Suprapubic skin (tissue), 4 donors: ENCODE data around the gene OR8U1. TPM values are rescaled to one million over a fixed set of nuclear protein-coding genes. Genes with fewer than 3 reads are reported as not detected.

ENCODE experiments used
- DNase-seq, 2 donors: peaks; one replicate each; pipeline ENCODE4 v3.0.0-alpha.2; 2019; ENCODE audit warnings: low spot score in 2 of 2
- H3K27ac ChIP-seq: fragments of 200-600 bp; sonication (generic); one replicate; pipeline ENCODE4 v1.5.1; 2019
- H3K27me3 ChIP-seq: fragments of 200-600 bp; sonication (generic); one replicate; pipeline ENCODE4 v1.5.1; 2019
- H3K36me3 ChIP-seq: fragments of 200-600 bp; sonication (generic); one replicate; pipeline ENCODE4 v1.5.1; 2019
- H3K4me1 ChIP-seq: fragments of 200-600 bp; sonication (generic); one replicate; pipeline ENCODE4 v1.5.1; 2019
- H3K4me3 ChIP-seq: fragments of 200-600 bp; sonication (generic); one replicate; pipeline ENCODE4 v1.5.1; 2019; ENCODE audit warnings: mild to moderate bottlenecking
- H3K9me3 ChIP-seq: fragments of 200-600 bp; sonication (generic); one replicate; pipeline ENCODE4 v1.5.1; 2019
- EP300 ChIP-seq: sonication (generic); formaldehyde crosslinking; IDR thresholded peaks from one replicate; pipeline ENCODE4 v1.6.1; 2017; ENCODE audit warnings: antibody characterized with exemption
- POLR2A ChIP-seq, 2 donors: fragments of 450-650 bp; IDR thresholded peaks; one replicate each; pipeline ENCODE4 v1.6.1; 2017; ENCODE audit warnings: antibody characterized with exemption in 2 of 2, mild to moderate bottlenecking in 2 of 2, moderate library complexity in 2 of 2
- POLR2AphosphoS5 ChIP-seq, 3 donors: sonication (generic); formaldehyde crosslinking; IDR thresholded peaks; one replicate each; pipeline ENCODE4 v1.6.1; 2017; ENCODE audit warnings: antibody characterized with exemption in 3 of 3
- WGBS: methylation state at CpG from one replicate; pipeline ENCODE4 v1.1.5; 2018; 5-methylcytosine and 5-hydroxymethylcytosine counted together
- total RNA-seq, 4 donors: library from RNA; depleted of rRNA; stranded (reverse); fragments of >200 nt; gene quantifications; one replicate each; pipeline ENCODE4 v1.1.0, GENCODE V29; 2016
- TF ChIP-seq, protein P1 (sequence below), 2 donors: fragments of 200-600 bp in 1 of 2; fragments of 450-650 bp in 1 of 2; sonication (generic) in 1 of 2; IDR thresholded peaks; one replicate each; pipeline ENCODE4 v1.5.1; 2016 to 2019; ENCODE audit warnings: antibody characterized with exemption in 2 of 2, mild to moderate bottlenecking in 1 of 2, moderate library complexity in 1 of 2

OR8U1 gene
- total RNA-seq: not detected

DNA sequence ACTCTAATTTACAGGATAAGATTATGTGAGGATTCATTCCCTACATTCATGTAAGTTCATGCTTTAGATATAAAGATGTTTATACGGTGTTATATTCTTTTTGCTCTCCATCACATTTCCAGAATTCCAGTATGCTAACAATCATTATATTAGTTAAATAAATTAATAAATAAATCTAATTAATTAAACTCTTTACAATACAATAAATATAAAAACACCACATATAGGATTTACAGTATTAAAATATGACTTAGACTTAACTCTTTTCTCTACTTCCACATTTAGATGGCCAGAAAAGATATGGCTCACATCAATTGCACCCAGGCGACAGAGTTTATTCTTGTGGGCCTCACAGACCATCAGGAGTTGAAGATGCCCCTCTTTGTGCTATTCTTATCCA, at the start of gene OR8U1:
OR8U1 (plus strand) TSS at position 301 of the 400 bp plus-strand sequence; CDS start at position 301, 0 bp downstream.
- Histone ChIP-seq H3K4me1 (no peaks in the 10 kb centered on the region), H3K36me3 (no peaks in the 10 kb centered on the region), H3K27me3 (no peaks in the 10 kb centered on the region), H3K9me3 (no peaks in the 10 kb centered on the region), H3K27ac (no peak within 1 kb of the TSS), H3K4me3 (no peak within 1 kb of the TSS)
- TF ChIP-seq, protein P1, sequence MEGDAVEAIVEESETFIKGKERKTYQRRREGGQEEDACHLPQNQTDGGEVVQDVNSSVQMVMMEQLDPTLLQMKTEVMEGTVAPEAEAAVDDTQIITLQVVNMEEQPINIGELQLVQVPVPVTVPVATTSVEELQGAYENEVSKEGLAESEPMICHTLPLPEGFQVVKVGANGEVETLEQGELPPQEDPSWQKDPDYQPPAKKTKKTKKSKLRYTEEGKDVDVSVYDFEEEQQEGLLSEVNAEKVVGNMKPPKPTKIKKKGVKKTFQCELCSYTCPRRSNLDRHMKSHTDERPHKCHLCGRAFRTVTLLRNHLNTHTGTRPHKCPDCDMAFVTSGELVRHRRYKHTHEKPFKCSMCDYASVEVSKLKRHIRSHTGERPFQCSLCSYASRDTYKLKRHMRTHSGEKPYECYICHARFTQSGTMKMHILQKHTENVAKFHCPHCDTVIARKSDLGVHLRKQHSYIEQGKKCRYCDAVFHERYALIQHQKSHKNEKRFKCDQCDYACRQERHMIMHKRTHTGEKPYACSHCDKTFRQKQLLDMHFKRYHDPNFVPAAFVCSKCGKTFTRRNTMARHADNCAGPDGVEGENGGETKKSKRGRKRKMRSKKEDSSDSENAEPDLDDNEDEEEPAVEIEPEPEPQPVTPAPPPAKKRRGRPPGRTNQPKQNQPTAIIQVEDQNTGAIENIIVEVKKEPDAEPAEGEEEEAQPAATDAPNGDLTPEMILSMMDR (IDR thresholded peaks at IDR 0.05): no peak
- no peak for TF ChIP-seq POLR2AphosphoS5 (IDR thresholded peaks at IDR 0.05)
- no peak for TF ChIP-seq POLR2A (IDR thresholded peaks at IDR 0.05)
- TF ChIP-seq EP300: no peak
- WGBS: 88% methylated on average over 2 of the region's 2 CpGs
- DNase-seq: no peak

DNA sequence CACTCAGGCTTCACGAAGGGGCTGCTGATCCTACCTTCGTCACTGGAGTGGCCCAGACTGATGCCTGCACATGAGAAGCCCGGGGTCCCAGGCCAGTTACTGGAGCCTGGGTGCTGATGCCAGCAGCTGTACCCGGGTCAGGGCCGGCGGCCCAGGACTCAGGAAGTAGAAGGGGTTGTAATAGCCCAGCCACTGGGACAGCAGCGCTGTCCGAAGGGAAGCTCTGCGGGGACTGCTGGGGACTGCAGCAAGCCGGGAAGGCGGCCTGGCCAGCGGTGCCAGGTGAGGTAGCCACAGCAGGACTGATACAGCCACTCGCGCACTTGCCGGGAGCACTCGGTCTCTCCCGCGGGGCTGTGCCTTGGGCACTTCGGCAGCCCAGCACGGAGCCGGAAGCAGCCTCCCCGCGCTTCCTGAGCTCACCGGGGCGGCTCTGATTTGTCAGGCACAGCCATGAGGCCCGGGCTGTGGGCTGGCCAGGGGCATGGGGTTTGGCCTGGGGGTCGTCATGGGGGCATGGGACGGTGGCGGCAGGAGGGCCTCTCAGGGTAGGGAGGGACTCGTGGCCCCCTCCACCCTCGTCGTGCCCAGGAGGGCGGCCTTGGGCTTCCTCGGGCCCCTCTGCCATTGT, 43.4 kb upstream of the OR8U1 start:
- TF ChIP-seq EP300: no peak
- TF ChIP-seq, protein P1 (IDR thresholded peaks at IDR 0.05): no peak
- no peak for TF ChIP-seq POLR2AphosphoS5 (IDR thresholded peaks at IDR 0.05)
- TF ChIP-seq POLR2A (IDR thresholded peaks at IDR 0.05): no peak
- Histone ChIP-seq H3K4me3 (no peak overlapping the region), H3K36me3 (no peaks in the 10 kb centered on the region), H3K27ac (no peak overlapping the region), H3K4me1 (no peaks in the 10 kb centered on the region), H3K27me3 (no peaks in the 10 kb centered on the region), H3K9me3 (no peaks in the 10 kb centered on the region)
- WGBS: 96% methylated on average over 29 of the region's 34 CpGs
- DNase-seq: no peak

DNA sequence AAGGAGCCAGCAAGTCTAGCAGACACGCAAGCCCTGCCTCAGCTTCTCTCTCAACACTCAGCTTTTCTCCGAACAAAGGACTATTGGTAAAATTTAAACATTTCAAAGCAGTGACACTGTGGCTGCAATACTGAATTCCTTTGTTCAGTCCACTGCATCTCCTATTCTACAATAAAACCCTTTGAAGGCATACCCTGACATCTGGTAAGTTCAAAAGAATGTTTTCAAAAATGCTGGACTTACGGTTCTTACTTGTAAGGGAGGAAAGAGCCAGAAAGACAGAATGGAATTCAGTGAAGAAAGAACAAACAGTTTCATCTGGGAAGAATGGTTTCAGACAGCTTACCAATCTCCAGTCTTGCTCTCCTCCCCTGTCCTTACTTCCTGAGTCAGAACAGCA, 42.3 kb upstream of the OR8U1 start:
- DNase-seq: no peak
- Histone ChIP-seq H3K4me3 (no peak overlapping the region), H3K9me3 (no peaks in the 10 kb centered on the region), H3K27ac (no peak overlapping the region), H3K4me1 (no peaks in the 10 kb centered on the region), H3K27me3 (no peaks in the 10 kb centered on the region), H3K36me3 (no peaks in the 10 kb centered on the region)
- TF ChIP-seq, protein P1 (IDR thresholded peaks at IDR 0.05): no peak
- TF ChIP-seq POLR2AphosphoS5 (IDR thresholded peaks at IDR 0.05): no peak
- no peak for TF ChIP-seq POLR2A (IDR thresholded peaks at IDR 0.05)
- no peak for TF ChIP-seq EP300
- 59% methylated on average over 3 of the region's 3 CpGs for WGBS

DNA sequence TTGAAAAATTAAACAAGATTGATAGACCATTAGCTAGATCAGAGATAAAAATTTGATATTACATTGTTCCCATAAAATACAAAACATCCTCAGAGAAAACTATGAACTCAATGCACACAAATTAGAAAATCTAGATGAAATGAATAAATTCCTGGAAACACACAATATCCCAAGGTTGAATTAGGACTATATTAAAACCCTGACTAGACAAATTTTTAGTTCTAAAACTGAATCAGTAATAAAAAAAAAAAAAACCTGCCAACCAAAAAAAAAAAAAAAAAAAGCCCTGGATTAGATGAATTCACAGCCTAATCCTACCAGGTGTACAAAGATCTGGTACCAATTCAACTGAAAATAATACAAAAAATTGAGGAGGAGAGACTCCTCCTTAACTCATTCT, 35.1 kb upstream of the OR8U1 start:
- TF ChIP-seq EP300 (no peak), POLR2A (IDR thresholded peaks at IDR 0.05) (no peak), POLR2AphosphoS5 (IDR thresholded peaks at IDR 0.05) (no peak)
- TF ChIP-seq, protein P1 (IDR thresholded peaks at IDR 0.05): no peak

DNA sequence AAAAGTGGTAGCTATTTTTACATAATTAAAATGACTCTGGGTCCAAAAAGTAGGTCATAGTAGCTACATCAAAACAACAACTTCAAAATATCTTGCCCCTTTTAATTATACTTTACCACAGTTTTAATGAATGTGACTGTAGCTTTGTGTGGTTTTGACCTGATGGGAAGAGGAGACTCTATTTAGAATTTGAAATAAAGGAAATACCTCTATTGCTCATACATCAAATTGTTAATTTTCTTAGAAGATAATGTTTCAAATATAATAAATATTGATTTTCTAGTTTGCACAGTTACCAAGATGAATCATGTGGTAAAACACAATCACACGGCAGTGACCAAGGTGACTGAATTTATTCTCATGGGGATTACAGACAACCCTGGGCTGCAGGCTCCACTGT, 29.7 kb upstream of the OR8U1 start, which contains the start of gene OR8K1:
OR8K1 (plus strand) TSS at position 301 of the 400 bp plus-strand sequence; CDS start at position 301, 0 bp downstream.
- Histone ChIP-seq H3K27me3 (no peaks in the 10 kb centered on the region), H3K4me3 (no peak within 1 kb of the TSS), H3K27ac (no peak within 1 kb of the TSS), H3K9me3 (no peaks in the 10 kb centered on the region), H3K36me3 (no peaks in the 10 kb centered on the region), H3K4me1 (no peaks in the 10 kb centered on the region)
- WGBS: 93% methylated on average over 1 of the region's 1 CpG
- DNase-seq: no peak
- TF ChIP-seq POLR2A (IDR thresholded peaks at IDR 0.05) (no peak), POLR2AphosphoS5 (IDR thresholded peaks at IDR 0.05) (no peak), EP300 (no peak)
- TF ChIP-seq, protein P1 (IDR thresholded peaks at IDR 0.05): no peak

More for the DNA sequence above, 35.1 kb upstream of the OR8U1 start:
- H3K27ac ChIP-seq: no peak overlapping the region
- H3K36me3 ChIP-seq: no peaks in the 10 kb centered on the region
- DNase-seq: no peak
- H3K27me3 ChIP-seq: no peaks in the 10 kb centered on the region
- no peak overlapping the region for H3K4me3 ChIP-seq
- H3K4me1 ChIP-seq: no peaks in the 10 kb centered on the region
- no peaks in the 10 kb centered on the region for H3K9me3 ChIP-seq
